Measurements from ENCODE around the gene TUBG2.

TUBG2 gene

DNA sequence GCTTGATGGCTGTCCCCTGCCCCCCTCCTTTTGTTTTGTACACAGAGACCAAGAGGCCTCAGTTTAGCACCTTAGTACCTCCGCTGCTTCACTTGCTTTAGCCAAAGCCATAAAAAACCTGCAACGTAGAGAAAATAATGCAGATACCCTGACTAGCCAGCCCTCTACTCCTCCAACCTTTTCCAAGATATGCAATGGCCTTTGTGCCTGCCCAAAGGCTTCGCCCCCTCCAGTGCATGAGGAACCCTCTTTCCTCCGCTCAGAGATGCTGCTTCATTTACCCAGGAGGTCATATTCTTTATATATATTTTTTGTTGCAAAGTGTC, 40.3 kb downstream of the TUBG2 start:
- Histone ChIP-seq H3K4me3 (replicated peaks; ENCODE audit: low read depth, low read length) (no peak overlapping the region), H3K27me3 (replicated peaks; ENCODE audit: control insufficient read depth, insufficient read depth, low read length) (no peaks in the 10 kb centered on the region), H3K36me3 (ENCODE audit: control insufficient read depth, insufficient read depth, low read length) (peaks cover 31% of the 10 kb centered on the region)
- TF ChIP-seq CTCF (IDR thresholded peaks at IDR 0.05; ENCODE audit: insufficient read depth, low read length, poor library complexity, severe bottlenecking): no peak
- DNase-seq (ENCODE audit: extremely low read depth, insufficient read length): no peak

GRCh38 chr17:42700586-42701289, 41.7 kb downstream of the TUBG2 start:
- H3K36me3 ChIP-seq (ENCODE audit: control insufficient read depth, insufficient read depth, low read length): peaks cover 29% of the 10 kb centered on the region
- no peak for DNase-seq (ENCODE audit: extremely low read depth, insufficient read length)
- no peak for TF ChIP-seq CTCF (IDR thresholded peaks at IDR 0.05; ENCODE audit: insufficient read depth, low read length, poor library complexity, severe bottlenecking)
- no peaks in the 10 kb centered on the region for H3K27me3 ChIP-seq (replicated peaks; ENCODE audit: control insufficient read depth, insufficient read depth, low read length)
- H3K4me3 ChIP-seq (replicated peaks; ENCODE audit: low read depth, low read length): no peak overlapping the region

DNA sequence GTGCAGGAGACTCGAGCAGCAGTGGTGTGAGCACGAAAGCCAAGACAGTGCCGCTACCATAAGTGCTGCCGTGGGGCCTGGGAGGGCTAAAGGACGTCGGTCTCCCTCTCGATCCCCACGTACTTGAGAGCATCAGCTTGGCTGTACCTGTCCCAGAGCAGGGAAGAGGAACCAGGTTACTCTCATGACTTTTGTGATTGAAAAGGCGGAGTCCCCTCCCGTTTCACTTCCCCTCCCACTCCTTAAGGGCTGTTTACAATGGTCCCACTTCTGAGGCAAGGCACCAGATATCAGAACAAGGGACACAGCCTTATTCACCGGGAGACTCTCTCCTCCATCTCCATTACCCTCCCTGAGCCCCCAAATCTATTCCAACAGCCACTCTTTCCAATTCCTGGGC, 43.4 kb downstream of the TUBG2 start:
- no peak for DNase-seq (ENCODE audit: extremely low read depth, insufficient read length)
- Histone ChIP-seq H3K27me3 (replicated peaks; ENCODE audit: control insufficient read depth, insufficient read depth, low read length) (no peaks in the 10 kb centered on the region), H3K36me3 (ENCODE audit: control insufficient read depth, insufficient read depth, low read length) (peaks cover 27% of the 10 kb centered on the region), H3K4me3 (replicated peaks; ENCODE audit: low read depth, low read length) (no peak overlapping the region)
- no peak for TF ChIP-seq CTCF (IDR thresholded peaks at IDR 0.05; ENCODE audit: insufficient read depth, low read length, poor library complexity, severe bottlenecking)

- Histone ChIP-seq H3K27me3 (replicated peaks; ENCODE audit: control insufficient read depth, insufficient read depth, low read length) (no peaks in the 10 kb centered on the region), H3K36me3 (ENCODE audit: control insufficient read depth, insufficient read depth, low read length) (peaks cover 30% of the 10 kb centered on the region), H3K4me3 (replicated peaks; ENCODE audit: low read depth, low read length) (peak overlapping the region; percentile 11; the same call in 1 of the 2 replicates)
- no peak for TF ChIP-seq CTCF (IDR thresholded peaks at IDR 0.05; ENCODE audit: insufficient read depth, low read length, poor library complexity, severe bottlenecking)
- no peak for DNase-seq (ENCODE audit: extremely low read depth, insufficient read length)
These were observed 45.4 kb downstream of the TUBG2 start for GRCh38 chr17:42704490-42704836.

DNA sequence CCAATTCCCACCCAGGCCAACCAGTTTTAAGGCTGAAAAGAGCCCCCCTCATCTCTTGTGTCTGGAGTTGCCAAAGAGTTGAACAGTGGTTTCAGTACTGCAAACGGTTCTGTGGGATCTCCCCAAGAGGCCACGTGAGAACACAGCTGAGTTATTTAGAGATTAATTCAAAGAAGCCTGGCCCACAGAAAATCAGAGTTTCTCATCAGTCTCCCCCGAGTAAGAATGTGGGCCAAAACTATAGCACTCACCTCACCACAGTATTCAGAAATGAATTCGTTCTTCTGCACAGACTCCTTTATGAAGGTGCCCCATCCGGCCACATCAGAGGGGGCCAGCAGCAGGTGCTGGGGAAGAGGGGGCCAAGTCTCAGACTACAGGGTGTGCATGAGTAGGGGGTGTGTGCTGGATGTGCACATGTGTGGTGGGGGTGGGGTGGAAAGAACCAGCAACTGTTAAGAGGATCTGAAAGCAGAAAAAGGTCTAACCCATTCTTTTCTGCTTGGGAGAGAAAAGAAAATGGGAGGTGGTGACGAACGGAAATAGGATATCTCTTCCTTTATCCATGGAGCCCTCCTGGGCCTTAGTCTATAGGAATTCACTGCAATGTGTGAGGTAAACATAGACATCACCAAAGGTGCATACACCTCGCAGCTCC, 45.9 kb downstream of the TUBG2 start:
- peaks cover 35% of the 10 kb centered on the region for H3K36me3 ChIP-seq (ENCODE audit: control insufficient read depth, insufficient read depth, low read length)

More for the DNA sequence above, 45.9 kb downstream of the TUBG2 start:
- H3K27me3 ChIP-seq (replicated peaks; ENCODE audit: control insufficient read depth, insufficient read depth, low read length): no peaks in the 10 kb centered on the region
- no peak overlapping the region for H3K4me3 ChIP-seq (replicated peaks; ENCODE audit: low read depth, low read length)
- TF ChIP-seq CTCF (IDR thresholded peaks at IDR 0.05; ENCODE audit: insufficient read depth, low read length, poor library complexity, severe bottlenecking): no peak
- peak; percentile 85 for DNase-seq (ENCODE audit: extremely low read depth, insufficient read length)
